Parietal lobe (tissue), 1 donor: ENCODE measurements around the gene VAMP2. TPM values are rescaled to one million over a fixed set of nuclear protein-coding genes. Genes with fewer than 3 reads are reported as not detected.

Experiments used
- total RNA-seq: library from RNA; depleted of rRNA; stranded (reverse); fragments of >200 nt; gene quantifications from one replicate; pipeline ENCODE4 v1.2.3, GENCODE V29; 2014

VAMP2 gene, protein sequence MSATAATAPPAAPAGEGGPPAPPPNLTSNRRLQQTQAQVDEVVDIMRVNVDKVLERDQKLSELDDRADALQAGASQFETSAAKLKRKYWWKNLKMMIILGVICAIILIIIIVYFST
- total RNA-seq: 40.7 TPM

DNA sequence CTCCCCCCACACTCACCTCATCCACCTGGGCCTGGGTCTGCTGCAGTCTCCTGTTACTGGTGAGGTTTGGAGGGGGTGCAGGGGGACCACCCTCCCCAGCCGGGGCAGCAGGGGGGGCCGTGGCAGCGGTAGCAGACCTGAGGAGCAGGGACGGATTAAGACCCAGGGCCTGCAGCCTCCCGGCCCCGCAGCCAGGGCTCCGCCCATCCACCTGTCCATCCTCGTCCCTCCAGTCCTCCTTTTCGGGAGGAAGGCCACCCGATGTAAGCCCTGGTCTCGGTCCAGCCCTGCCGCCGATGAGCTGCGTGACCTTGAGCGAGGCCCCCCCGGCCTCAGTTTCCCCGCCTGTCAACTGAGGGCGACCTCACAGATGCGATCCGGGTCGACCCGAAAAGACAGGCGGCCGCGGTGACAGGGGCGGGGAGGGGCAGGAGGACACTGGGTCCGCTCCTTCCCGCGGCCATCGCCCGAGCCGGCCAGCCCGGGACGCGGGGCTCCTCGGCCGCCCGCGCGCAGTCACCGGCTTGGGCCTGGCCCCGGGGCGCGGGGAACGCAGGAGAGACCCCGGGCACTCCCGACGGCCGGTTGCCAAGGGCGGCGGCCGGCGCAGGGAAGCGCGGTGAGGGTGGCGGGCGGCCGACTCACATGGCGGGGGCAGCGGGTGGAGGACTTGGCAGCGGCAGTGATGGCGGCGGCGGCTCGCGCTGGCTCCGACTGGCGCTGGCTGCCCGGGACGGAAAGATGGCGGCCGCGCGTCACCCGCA is at the start of gene VAMP2:
Gene VAMP2 (minus strand): TSS at position 716 of the 764 bp plus-strand sequence. CDS start 69 bp downstream, at position 647.

DNA sequence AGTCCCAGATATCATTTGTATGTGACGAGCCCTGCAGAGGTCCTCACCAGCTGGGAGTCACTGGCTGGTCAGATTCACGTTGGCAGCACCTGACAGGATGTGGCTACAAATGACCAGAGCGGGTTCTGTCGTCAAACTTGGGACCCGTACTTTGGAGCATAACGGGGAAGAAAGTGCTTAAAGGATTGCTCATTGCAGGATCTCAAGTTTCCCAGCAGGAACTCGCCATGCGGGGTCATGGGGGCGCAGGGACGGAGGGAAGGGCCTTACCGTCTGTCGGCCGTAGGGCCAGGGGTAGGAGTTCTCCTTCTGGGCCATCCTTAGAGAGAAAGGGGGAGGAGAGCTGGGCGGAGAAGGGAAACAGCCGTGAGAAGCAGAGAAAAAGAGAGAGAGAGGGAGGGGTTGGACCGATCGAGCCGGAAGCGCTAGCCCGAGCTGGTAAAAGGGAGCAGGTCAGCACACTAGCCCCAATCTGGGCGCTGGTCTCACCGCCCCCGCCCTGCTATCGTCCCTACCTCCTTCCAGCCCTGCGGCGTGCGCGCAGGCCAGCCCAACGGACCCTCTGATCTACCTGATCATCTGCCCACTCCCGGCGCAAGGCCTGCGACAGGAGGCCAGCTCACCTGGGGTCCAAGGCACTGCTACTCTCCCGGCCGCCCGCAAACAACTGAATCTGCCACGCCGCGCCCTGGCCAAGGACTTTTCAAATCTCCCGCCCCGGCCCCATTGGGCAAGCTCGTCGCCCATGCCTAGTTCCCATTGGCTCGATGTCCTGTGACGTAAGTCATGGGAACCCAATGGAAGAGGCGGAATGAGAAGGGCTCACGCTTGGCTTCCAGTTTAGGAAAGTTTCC is 47.4 kb upstream of the VAMP2 start, which contains the start of gene AURKB:
Gene AURKB (minus strand): TSS at position 669 of the 854 bp plus-strand sequence. CDS start 351 bp downstream, at position 318.

DNA sequence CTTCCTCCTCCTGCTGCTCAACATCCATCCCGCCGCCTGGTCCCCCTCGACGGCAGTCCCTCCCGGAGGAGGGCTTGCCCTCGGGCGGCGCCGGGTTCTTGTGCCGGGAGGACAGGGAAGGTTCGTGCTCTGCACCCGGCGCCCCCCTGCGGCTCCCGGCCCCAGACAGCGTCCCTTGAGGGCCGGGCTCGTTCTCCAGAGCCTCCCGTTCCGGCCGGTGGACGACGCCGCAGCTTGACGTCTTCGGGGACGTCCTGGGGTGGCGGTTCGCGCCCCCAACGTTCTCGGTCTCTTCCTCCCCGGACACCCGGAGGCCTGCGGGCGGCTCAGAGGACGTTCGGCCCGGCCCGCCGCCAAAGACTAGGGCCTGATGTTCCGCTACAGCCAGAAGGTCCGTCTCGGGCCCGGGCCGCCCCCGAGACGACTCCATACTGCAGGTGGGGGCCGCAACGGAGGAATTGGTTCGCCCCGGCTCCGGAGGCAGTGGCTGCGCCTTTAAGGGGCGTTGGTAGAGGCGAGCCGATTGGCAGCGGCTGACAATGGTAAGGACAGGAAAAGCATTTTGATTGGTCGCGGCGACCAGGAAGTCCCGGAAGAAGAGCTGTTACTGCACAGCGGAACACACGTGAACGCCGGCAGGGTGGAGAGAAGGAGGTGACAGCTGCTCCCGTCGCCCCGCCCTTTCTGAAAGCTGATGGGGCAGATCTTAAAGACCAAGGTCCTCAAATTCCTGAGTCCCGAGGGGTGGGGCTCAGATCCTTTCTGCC is 27.1 kb upstream of the VAMP2 start, which contains the start of gene BORCS6:
Gene BORCS6 (minus strand): TSS at position 470 of the 767 bp plus-strand sequence. CDS start 40 bp downstream, at position 430.

DNA sequence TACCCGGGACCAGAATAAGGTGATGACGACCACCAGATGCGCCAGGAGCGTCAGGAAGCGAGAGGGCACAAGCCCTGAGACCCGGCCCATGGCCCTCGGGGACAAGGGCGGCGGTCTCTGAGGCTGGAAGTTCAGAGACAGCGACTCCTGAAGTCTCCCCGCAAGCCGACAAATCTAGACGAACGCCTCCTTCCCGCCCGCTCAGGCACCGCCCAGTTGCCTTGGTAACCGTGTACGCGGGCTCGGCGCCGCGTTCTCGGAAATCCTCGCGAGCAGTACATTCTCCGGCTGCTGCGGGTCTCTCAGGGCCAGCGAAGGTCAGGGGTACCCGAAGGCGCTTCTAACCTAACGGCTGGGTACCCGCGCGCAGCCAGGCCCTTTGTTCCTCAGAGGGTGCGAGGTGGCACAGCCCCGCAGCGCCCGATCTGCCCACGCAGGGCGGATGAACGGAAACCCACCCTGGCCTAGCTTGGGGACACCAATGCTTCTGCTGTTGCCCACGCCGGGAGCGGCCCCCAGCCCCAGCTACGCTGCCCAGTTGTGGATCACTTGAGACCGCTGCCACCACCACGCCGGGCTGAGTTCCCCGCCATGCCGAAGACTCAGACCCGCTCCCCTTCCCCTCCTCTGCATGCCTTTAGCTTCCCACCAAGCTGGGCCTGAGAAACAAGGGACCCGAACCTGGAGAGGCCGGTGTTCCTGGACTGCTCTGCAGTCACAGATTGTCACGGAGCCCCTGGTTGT is 13.6 kb upstream of the VAMP2 start, which contains the start of gene TMEM107:
Gene TMEM107 (minus strand): TSS at position 184 of the 744 bp plus-strand sequence. CDS start 94 bp downstream, at position 90.

DNA sequence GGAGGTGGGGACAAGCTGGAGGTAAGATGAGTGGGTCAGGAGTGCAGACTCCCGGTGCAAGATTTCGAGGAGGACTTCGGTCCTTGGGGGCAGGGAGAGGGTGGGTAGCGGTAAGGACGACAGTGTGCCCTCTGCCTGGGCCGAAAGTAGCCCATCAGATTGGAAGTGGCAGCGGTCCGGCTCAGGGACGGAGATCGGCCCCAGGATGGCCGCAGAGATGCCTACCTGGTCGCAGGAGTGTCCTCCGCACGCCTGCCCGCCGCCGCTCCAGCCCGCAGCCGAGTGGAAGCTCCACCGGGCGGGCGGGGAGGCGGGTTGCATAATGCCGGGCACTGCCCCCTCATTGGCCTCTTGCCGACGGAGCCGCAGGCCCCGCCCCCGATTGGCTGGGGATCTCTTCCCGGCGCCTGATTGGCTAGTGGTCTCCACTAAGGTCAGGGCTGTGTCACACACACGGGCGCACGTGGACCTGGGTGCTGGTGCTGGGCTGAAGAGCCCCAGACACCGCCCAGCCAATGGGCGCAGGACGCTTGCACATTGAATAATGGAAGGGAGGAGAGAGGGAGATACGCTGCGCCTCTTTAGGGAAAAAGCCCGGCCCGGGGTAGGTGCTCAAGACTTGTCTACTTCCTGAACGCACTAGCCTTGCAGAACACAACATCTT is 10.5 kb downstream of the VAMP2 start, which contains the start of gene PER1:
Gene PER1 (minus strand): TSS at position 293 of the 664 bp plus-strand sequence. CDS start 1,698 bp downstream, outside the sequence.

DNA sequence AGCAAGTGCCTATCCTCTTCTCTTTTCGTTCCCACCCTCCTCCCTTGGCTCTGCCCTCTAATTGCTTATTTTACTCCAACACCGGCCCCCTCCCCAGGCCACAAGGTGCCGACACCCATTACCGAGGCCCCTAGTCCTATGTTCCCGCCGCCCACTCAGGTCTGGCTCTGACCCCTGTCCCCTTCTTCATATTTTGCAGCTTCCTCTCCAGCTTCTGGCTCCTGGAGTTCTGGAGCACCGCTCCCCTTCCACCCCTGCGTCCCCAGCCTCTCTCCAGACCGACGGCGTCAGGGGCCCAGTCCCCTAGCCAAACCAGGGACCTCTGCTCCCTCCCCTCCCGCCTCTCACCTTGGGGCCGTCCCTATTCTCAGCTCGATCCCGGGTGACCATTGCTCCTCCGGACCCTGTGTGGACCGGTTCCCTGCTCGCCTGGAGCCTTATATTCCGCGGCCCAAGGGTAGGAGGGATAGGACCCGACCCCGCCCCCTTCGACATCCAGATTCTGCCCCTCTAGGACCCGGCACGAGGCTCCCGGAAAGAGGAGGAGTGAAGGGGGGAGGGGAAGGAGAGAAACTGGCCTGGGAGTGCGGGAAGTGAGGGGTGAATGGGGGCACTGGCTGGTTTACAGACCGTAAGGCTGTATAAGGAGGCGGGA is 38.9 kb downstream of the VAMP2 start, which contains the start of gene HES7:
Gene HES7 (minus strand): TSS at position 412 of the 655 bp plus-strand sequence. CDS start 22 bp downstream, at position 390.

DNA sequence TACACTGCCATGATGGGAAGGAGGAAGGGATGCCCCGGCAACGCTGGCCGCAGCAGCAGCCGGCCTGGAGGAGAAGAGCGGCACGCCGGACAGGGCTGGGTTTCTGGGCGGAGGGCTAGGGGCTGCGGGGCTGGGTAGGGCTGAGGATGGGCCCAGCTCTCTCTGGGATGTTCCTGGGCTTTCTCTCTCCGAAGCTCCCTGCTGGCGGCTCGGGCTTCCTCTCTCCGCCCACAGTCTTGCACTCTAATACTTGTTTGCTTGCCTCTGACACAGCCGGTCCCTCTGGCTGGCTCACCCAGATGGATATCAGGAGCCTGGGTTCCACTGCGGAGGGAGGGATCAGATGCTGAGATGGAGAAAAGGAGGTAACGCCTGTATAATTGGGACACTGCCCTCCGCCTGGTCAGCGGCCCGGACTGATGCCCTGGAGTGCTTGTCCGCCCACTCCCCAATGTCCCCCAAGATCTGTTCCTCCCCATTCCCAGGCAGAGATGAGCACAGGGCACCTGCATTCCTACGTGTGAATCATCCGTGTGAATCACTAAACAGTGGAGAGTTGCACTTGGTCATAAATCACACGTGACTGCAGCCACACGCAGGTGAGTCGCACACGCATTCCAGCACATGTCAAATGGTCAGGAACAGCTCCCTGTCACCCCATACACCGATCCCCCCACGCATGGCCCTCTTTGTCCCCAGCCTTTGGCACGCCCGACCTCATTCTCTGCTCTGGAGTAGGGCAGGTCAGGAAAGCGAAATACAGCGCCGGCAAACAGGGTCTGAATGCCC is 44.6 kb downstream of the VAMP2 start, which contains the start of gene ALOXE3:
Gene ALOXE3 (minus strand): TSS at position 535 of the 789 bp plus-strand sequence. CDS start 524 bp downstream, at position 11.

Other genes starting within 250 kb of the VAMP2 start
- gene RNF227, start 246.7 kb downstream of the VAMP2 start, total RNA-seq: 7.5 TPM
- gene KCNAB3, start 233.1 kb downstream of the VAMP2 start, total RNA-seq: 7.5 TPM
- gene TRAPPC1, start 231.0 kb downstream of the VAMP2 start, total RNA-seq: 32.2 TPM
- gene CNTROB, start 230.7 kb downstream of the VAMP2 start, total RNA-seq: 46.0 TPM
- gene GUCY2D, start 160.3 kb downstream of the VAMP2 start, total RNA-seq: not detected
- gene ALOX15B, start 123.9 kb downstream of the VAMP2 start, total RNA-seq: not detected
- gene ALOX12B, start 75.2 kb downstream of the VAMP2 start, total RNA-seq: 0.63 TPM
- 0.63 TPM for gene ALOXE3, start 44.4 kb downstream of the VAMP2 start, total RNA-seq
- gene HES7, start 38.8 kb downstream of the VAMP2 start, total RNA-seq: 1.9 TPM
- 16.6 TPM for gene PER1, start 10.5 kb downstream of the VAMP2 start, total RNA-seq
- 17.5 TPM for gene TMEM107, start 13.4 kb upstream of the VAMP2 start, total RNA-seq
- 4.1 TPM for gene BORCS6, start 27.2 kb upstream of the VAMP2 start, total RNA-seq
- gene AURKB, start 47.6 kb upstream of the VAMP2 start, total RNA-seq: 10.0 TPM
- gene CTC1, start 85.1 kb upstream of the VAMP2 start, total RNA-seq: 36.0 TPM
- gene PFAS, start 86.3 kb upstream of the VAMP2 start, total RNA-seq: 35.1 TPM
- gene RANGRF, start 125.7 kb upstream of the VAMP2 start, total RNA-seq: 5.6 TPM
- 0.31 TPM for gene SLC25A35, start 132.5 kb upstream of the VAMP2 start, total RNA-seq
- 0.63 TPM for gene ARHGEF15, start 147.3 kb upstream of the VAMP2 start, total RNA-seq
- gene ODF4, start 176.9 kb upstream of the VAMP2 start, total RNA-seq: not detected
- 3,473 TPM for gene RPL26, start 220.2 kb upstream of the VAMP2 start, total RNA-seq
- not detected for gene RNF222, start 234.9 kb upstream of the VAMP2 start, total RNA-seq